ENCODE results near the gene LIG1. TPM values are rescaled to one million over a fixed set of nuclear protein-coding genes. Genes with fewer than 3 reads are reported as not detected.

Gene LIG1
- total and polyA plus RNA-seq, 9 of the 15 experiments (the other 6 are each of a cell fraction or from before 2014, with no cell fraction given) = 9.6 to 114 (median 71.1) TPM

DNA sequence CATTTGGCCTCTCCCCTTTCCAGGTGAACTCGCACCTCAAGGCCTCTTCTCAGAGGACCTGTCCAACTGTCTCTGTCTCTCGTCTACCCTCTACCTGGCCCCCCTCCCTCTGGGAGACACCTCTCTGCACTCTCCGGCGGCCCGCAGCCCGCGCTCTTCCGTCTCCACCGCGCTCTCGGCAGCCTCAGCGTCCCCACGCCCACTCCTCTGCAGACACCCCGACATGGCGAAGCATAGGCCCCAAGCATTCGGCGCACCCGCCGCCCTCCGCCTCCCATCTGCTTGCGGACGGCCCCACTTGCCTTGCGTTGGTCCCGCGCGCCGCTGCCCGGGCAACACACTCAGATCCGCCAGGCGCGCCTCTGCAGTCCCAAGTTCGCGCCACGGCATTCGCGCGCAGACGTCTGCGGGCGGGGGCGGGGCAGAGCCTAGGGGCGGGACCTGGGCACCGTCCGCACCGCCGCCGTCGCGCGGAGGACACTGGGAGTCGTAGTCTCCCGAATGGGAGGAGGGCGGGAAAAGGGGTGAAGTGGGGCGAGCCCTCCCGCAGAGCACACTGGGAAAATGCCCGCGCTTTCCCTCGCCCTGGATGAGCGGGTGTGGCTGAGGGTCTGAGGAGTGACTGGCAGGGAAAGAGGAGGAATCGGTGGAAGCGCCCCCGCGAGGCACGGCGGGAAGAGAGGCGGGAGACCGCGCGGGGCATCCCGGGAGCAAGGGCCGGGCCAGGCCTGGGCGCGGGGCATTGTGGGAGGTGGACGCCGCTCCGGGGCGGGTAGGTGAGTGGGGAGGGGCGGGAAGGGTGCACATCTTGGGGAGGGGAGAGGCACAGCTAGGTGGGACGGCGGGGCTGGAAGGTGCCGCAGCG lies at the start of gene LIG1, which contains the start of gene ZSWIM9 (continued):
- TF ChIP-seq, protein P1, sequence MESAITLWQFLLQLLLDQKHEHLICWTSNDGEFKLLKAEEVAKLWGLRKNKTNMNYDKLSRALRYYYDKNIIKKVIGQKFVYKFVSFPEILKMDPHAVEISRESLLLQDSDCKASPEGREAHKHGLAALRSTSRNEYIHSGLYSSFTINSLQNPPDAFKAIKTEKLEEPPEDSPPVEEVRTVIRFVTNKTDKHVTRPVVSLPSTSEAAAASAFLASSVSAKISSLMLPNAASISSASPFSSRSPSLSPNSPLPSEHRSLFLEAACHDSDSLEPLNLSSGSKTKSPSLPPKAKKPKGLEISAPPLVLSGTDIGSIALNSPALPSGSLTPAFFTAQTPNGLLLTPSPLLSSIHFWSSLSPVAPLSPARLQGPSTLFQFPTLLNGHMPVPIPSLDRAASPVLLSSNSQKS (CRISPR knock-in tag; IDR thresholded peaks at IDR 0.05) = no peak
- TF ChIP-seq SMARCA4 (IDR thresholded peaks at IDR 0.05) (no peak), CCNT2 (IDR thresholded peaks at IDR 0.05; ENCODE audit: borderline replicate concordance, extremely low read depth, insufficient read length, low read depth, low read length) (no peak), STAT5A (IDR thresholded peaks at IDR 0.05; ENCODE audit: borderline replicate concordance, low read length) (no peak), KDM1A (IDR thresholded peaks at IDR 0.05) (no peak), POU5F1 (IDR thresholded peaks at IDR 0.05; ENCODE audit: borderline replicate concordance, low read depth, low read length, partially characterized antibody) (peak; percentile 25), ASH1L (IDR thresholded peaks at IDR 0.05; ENCODE audit: borderline replicate concordance, low read depth, partially characterized antibody) (no peak), FOXA3 (CRISPR knock-in tag; conservative IDR thresholded peaks at IDR 0.05 in 1 of 2, IDR thresholded peaks at IDR 0.05 in 1 of 2) (peak in 1 of 2 experiments; percentile 72; a peak in 2 of 4 replicates), XRCC5 (IDR thresholded peaks at IDR 0.05; ENCODE audit: low read depth, low read length) (peak; percentile 48; the same call in 1 of the 2 replicates), TAF7 (tag; IDR thresholded peaks at IDR 0.05) (no peak), SIX5 (IDR thresholded peaks at IDR 0.05; ENCODE audit: borderline replicate concordance in 1 of 2, insufficient read depth in 1 of 2, low read depth in 1 of 2, low read length in 2 of 2) (peak; percentile 75; a peak in 3 of 4 replicates), ZNF699 (CRISPR knock-in tag; IDR thresholded peaks at IDR 0.05; ENCODE audit: insufficient replicate concordance) (no peak)
- TF ChIP-seq, protein P2, sequence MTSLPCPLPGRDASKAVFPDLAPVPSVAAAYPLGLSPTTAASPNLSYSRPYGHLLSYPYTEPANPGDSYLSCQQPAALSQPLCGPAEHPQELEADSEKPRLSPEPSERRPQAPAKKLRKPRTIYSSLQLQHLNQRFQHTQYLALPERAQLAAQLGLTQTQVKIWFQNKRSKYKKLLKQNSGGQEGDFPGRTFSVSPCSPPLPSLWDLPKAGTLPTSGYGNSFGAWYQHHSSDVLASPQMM (CRISPR knock-in tag; IDR thresholded peaks at IDR 0.05) = no peak
- TF ChIP-seq, protein P3, sequence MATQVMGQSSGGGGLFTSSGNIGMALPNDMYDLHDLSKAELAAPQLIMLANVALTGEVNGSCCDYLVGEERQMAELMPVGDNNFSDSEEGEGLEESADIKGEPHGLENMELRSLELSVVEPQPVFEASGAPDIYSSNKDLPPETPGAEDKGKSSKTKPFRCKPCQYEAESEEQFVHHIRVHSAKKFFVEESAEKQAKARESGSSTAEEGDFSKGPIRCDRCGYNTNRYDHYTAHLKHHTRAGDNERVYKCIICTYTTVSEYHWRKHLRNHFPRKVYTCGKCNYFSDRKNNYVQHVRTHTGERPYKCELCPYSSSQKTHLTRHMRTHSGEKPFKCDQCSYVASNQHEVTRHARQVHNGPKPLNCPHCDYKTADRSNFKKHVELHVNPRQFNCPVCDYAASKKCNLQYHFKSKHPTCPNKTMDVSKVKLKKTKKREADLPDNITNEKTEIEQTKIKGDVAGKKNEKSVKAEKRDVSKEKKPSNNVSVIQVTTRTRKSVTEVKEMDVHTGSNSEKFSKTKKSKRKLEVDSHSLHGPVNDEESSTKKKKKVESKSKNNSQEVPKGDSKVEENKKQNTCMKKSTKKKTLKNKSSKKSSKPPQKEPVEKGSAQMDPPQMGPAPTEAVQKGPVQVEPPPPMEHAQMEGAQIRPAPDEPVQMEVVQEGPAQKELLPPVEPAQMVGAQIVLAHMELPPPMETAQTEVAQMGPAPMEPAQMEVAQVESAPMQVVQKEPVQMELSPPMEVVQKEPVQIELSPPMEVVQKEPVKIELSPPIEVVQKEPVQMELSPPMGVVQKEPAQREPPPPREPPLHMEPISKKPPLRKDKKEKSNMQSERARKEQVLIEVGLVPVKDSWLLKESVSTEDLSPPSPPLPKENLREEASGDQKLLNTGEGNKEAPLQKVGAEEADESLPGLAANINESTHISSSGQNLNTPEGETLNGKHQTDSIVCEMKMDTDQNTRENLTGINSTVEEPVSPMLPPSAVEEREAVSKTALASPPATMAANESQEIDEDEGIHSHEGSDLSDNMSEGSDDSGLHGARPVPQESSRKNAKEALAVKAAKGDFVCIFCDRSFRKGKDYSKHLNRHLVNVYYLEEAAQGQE (IDR thresholded peaks at IDR 0.05; ENCODE audit: borderline replicate concordance) = no peak
- TF ChIP-seq, protein P3 (CRISPR knock-in tag; IDR thresholded peaks at IDR 0.05; ENCODE audit: low read depth) = peak; percentile 38; the same call in 1 of the 2 replicates

Measured in K562 (cell line).